NCI-H2081 (cell line): ENCODE results near the gene FBLN5.
"Not testable (repeated sequence)": the region's sequence is repeated elsewhere in the genome, so short reads cannot be mapped to it uniquely, and the experiment has no call there.

ENCODE experiments used
- DNase-seq, 2 experiments: peaks; one replicate each; lab custom pipeline; 2025; lab: John Stamatoyannopoulos, UW

FBLN5 gene

GRCh38 chr14:91862417-91862816 is 85.1 kb downstream of the FBLN5 start:
- DNase-seq = no peak

DNA sequence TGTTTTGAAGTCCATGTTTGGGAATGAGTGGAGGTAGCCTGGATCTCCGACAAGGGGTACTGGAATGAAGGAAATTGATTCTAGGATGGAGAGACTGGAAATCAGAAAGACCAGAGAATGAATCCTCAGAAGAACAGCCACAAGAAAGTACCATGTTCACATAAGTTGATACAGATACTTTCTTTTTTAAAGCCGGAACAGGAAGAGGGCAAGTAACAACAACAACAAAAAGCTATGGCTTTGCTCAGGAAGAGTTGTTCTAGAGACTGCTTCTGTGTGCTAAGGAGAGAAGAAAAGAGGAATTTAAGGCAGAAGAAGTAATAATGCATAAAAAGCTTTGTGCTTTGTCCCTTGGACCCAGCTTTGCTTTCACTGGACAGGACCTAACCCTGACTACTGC is 86.4 kb downstream of the FBLN5 start:
- DNase-seq = no peak

GRCh38 chr14:91860238-91860637 is 87.3 kb downstream of the FBLN5 start:
- DNase-seq = no peak

GRCh38 chr14:91858536-91859275 is 88.8 kb downstream of the FBLN5 start:
- no peak for DNase-seq

- no peak for DNase-seq
Observed at GRCh38 chr14:91857614-91858013, 89.9 kb downstream of the FBLN5 start.

DNA sequence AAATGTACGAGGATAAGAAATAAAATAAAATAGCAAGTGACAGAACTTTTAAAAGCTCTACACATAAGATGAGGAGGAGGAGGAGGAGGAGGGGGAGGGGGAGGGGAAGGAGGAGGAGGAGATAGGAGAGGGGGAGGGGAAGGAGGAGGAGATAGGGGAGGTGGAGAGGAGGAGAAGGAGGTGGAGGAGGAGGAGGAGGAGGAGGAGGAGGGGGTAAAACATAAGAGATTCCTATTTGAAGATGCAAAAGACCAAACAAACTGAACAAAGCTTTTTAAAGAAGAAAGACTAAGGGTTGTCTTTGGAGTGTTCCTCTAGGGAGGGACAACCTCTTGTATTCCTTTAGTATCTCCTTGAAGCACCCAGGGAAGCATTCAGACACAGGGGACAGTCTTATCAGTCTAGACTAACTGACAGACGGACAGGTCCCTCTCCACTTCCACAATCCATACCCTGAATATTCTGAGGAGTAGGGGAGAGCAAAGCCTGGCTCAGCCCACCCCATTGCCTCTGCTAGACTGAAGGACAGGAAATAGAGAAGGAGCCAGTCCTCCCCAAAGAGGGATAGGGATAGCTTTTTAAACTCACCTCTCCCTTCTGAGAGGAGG is 93.1 kb downstream of the FBLN5 start:
- DNase-seq = no peak

DNA sequence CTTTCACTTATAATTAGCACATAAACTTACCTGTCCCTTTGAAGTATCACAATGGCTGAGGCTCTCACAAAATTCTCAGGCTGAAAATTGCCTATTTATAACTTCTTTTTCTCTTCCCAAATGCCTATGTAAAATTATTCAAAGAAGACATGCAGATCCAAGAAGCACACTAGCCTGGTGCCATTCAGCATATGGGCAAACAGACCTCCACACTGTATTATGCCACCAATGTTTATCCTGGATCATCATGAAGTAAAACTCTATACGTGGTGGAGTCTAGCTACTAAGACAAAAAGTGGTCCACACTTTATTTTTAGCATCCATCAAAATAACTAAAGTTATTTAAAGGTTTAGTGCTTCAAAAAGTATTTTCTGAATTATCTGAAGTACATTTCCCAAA is 95.9 kb downstream of the FBLN5 start:
- DNase-seq = no peak

GRCh38 chr14:91848504-91849001 is 98.9 kb downstream of the FBLN5 start:
- DNase-seq = no peak

DNA sequence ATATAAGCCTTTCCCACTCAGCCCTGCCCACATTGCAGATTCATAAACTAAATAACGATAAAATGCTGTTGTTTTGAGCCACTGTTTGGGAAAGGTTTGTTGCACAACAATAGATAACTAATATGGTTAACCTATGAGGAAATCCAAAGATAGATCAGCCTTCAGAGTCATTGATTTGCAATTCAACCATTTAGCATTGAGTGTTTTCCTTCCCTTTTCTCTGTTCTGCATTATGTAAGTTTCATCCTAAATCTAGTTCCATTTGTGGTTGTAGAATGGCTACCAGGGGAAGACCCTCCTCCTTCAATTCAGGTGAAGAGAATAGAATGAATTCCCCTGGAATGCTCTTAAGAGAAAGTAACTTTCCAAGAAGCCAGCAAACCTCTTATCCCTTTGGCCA is 99.8 kb downstream of the FBLN5 start:
- DNase-seq = no peak

DNA sequence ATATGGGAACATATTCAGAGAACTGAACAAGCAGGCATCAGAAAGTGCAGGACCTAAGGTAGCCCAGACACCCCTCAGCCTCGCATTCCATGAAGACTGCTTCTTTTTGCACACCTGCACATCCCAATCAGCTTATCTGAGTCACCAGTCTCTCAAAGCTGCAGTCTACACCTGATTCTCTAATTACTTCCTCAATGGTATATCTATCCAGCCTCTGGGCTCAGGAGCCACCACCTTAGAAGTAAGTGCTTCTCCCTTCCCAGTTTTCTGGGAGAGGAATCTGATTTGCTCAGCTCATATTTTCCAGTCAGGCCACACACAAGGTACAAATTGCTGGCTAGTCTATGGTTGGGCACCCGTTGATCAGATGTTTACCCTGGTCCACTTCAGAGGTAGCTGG is 101.8 kb downstream of the FBLN5 start:
- no peak for DNase-seq

GRCh38 chr14:91845056-91845455 is 102.4 kb downstream of the FBLN5 start:
- not testable (repeated sequence) for DNase-seq

DNA sequence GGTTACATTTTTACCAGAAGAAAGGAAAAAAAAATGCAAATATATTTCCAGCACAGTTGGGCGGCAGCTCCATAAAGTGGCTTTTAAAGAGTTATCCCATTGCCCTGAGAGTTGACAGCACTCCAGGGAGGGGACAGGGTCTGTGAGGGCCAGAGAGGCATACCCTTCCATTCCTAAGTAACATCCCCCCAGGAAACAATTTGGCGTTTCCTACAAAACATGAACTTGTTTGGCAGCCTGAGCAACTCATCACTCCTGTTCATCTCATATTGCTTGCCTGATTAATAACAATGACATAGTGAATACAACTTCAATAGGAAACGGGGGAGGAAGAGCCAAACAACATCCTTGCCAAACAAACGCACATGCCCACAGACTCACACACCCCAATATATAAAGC is 103.5 kb downstream of the FBLN5 start:
- DNase-seq = no peak

- no peak for DNase-seq
Observed at GRCh38 chr14:91843437-91843836, 104.1 kb downstream of the FBLN5 start.

DNA sequence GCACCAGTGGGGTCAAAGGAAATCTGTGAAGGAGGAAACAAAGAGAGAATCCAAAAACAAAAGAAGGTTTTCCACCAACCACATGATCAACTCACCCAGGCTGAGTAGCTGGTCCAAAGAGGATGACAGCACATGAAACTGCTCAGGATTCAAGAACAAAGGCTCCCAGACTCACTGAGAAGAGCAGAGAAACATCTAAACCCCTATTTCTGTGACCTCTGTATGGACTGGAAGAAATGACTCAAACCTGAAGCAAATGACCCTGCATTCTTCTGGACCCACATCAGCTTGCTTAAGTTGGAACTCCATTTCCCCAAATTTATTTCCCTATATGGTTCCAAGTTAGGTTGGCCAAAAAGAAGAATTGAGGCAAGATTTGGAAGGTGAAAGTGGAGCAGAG is 106.4 kb downstream of the FBLN5 start:
- DNase-seq = no peak

- DNase-seq = no peak
Observed at GRCh38 chr14:91839749-91840148, 107.7 kb downstream of the FBLN5 start.

- DNase-seq = no peak
Observed at GRCh38 chr14:91837076-91837475, 110.4 kb downstream of the FBLN5 start.

DNA sequence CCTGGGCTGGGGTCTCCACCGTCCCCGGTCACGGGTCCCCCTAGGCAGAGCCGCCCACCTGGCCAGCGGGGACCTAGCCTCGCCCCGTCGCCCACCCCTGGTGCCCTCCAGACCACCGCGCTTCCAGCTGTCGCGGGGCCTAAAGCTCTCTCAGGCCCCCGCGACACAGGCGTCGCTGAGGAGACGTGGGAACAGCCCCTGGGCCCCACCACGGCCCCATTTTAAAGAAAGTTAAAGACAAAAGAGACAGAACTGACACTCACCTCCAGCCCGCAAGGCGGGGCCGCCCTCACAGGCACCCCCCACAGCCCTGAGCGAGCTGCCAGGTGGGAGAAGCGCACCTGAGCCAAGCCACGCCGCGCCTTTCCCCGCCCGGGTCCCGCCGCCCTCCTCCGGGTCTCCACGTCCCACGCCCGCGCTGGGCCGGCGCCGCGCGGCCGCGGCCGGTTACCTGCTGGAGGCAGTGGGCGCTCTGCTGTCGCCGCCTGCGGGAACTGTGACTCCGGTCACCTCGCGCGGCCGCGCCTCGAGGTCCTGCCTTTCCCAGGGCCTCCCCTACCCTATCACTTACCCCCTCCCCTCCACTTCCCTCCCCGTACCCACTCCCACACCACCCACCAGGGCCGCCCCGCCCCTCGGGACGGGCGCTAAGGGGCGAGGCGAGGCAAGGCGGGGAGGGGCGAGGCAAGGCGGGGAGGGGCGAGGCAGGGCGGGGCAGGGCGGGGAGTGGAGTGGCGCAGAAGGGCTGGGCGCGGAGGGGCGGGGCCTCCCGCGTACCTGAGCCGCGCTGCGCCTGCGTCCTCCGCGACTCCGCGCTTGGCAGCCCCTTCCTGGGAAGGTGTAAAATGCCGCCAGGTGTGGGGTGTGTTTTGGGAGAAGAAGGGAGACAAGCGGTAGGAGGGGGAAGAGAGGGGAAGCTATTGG is 111.3 kb downstream of the FBLN5 start:
- peak; percentile 89 to 92 for DNase-seq

DNA sequence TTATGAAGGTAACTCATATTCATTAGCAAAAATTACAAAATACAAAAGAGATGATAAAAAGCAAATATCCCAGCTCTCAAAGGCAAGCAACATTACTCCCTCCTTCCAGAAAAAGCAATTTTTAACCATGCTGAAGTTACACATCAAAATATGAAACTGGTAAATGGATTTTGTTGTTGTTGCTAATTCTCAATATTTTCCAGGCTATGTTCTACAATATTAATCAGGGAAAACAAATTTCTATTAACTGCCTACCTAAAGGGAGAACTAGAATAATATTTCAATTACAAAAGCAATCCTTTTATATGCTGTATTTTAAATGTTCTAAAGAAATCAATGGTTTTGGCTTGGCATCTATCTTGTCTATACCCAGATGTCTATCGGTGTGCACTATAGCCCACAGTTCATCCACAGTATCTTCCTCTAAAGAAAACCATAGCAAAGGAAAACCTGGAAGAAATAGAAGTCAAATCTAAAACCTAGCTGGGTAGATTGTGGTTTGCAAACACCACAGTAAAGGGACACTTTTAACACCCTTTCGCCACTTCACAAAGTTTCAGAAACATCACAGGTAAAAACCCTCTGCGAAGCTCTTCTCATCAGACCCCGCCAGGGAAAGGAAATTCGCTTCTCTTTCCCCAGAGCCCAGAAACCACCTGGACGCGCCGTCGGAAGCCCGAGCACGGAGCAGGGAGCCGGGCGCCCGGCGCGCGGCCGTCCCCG is 112.1 kb downstream of the FBLN5 start:
- peak; percentile 9 to 51 for DNase-seq

- no peak for DNase-seq
Observed at GRCh38 chr14:91834571-91834970, 112.9 kb downstream of the FBLN5 start.

DNA sequence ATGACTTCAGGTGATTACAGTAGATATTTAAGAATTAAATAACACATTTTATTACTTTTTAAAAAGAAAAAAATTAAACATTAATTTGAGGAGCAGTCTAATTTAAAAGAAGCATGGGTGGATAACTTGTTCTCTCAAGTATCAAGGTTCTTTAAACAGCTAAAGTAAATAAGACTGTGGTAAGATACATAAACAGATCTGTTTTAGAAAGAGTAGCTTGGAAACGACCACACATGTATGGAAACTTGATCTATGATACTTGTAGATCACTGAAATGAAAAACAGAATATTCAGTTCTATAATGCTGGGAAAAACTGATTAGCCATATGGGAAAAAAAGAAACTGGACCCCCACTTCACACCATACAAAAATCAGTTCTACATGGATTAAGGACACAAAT is 116.2 kb downstream of the FBLN5 start:
- no peak for DNase-seq

DNA sequence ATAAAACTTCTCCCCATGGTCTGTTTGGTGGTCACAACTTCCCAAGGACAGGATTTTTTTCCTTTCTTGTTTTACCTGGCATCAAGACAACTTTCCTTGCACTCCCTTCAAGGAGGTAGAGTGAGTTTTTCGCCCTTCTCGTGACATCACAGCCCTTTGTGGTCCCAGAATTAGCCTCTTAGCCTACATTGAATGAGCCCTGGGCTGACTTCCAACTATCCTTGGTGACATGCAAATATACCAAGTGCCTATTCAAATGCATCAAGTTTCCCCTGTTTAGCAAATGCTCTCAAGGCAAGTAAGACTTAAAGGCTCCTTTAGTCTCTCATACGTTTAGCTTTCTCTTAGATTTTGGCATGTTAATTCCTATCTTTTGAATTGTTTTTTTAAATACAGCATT is 116.7 kb downstream of the FBLN5 start:
- peak in 1 of 2 experiments; percentile 53 for DNase-seq

DNA sequence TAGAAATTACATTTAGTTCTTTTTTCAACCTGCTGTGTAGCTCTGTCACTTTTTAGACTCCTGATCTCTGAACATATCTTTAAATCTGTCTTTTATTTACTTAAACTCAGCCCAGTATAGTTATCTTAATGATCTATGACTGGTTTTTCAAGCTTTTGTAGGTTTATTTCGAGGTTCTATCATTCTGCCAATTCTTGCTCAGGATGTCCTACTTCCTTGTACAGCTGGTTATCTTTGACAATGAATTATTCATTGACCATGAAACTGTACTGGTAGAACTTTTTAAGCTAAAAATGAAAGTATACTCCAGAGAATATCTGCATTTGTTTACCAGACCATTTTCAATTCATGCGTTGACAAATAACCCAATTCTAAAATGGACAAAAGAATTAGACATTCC is 118.0 kb downstream of the FBLN5 start:
- no peak for DNase-seq
